Cardiac septum (tissue), 1 donor: Measurements from ENCODE around the gene CDC14B. TPM values are rescaled to one million over a fixed set of nuclear protein-coding genes. Genes with fewer than 3 reads are reported as not detected.
"Not testable (repeated sequence)": the region's sequence is repeated elsewhere in the genome, so short reads cannot be mapped to it uniquely, and the experiment has no call there.

ENCODE experiments used
- DNase-seq: peaks from one replicate; pipeline ENCODE4 v3.0.0-alpha.2; 2020; ENCODE audit warnings: low spot score
- intact Hi-C: fragments of 100-400 bp; cut with DNase I; formaldehyde crosslinking; loops from one replicate; pipeline ENCODE4 v1.14.0; 2022
- total RNA-seq: library from RNA; stranded (reverse); fragmentation: NEBNext Ultra II Directional; extraction: Animal tissue kit (Norgen Biotek cat#: 25700); gene quantifications from one replicate; pipeline ENCODE4 v1.2.1, GENCODE V29; 2021
- donor health status: DM: no; HTN: no; CAD: no.

CDC14B gene
- total RNA-seq, 1 donor from 2014 or later = 25.5 TPM

DNA sequence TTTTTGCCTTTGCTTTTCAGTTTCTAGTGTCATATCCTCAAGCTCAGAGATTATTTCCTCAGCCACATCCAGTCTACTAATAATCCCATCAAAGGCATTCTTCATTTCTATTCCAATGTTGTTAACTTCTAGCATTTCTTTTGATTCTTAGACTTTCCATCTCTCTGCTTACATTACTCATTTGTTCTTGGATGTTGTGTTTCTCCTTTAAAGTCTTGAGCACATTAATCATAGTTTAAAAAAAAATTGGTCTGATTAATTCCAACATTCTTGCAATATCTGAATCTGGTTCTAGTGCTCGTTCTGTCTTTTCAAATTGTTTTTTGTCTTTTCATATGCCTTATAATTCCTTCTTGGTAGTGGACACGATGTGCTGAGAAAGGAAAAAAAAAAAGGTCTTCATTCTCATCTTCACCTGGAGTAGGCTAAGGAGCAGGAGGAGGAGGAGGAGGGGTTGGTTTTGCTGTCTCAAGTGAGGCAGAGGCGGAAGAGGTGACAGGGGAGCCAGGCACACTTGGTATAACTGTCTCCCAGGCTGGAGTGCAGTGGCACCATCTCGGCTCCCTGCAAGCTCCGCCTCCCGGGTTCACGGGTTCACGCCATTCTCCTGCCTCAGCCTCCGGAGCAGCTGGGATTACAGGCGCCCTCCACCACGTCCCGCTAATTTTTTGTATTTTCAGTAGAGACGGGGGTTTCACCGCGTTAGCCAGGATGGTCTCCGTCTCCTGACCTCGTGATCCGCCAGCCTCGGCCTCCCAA lies 19.1 kb upstream of the CDC14B start:
- intact Hi-C loops = no loop called here
- no peak for DNase-seq

DNA sequence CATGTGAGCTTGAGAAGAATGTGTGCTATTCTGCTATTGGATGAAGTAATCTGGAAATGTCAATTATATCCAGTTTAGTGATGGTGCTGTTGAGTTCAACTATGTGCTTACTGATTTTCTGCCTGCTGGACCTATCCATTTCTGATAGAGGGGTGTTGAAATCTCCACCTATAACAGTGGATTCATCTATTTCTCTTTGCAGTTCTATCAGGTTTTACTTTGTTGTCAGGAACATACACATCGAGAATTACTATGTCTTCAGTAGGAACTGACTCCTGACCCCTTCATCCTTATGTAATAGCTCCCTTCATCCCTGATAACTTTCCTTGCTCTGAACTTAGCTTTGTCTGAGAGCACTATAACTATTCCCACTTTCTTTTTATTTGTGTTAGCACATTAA lies 16.7 kb upstream of the CDC14B start:
- DNase-seq = no peak
- intact Hi-C loops = no loop called here

DNA sequence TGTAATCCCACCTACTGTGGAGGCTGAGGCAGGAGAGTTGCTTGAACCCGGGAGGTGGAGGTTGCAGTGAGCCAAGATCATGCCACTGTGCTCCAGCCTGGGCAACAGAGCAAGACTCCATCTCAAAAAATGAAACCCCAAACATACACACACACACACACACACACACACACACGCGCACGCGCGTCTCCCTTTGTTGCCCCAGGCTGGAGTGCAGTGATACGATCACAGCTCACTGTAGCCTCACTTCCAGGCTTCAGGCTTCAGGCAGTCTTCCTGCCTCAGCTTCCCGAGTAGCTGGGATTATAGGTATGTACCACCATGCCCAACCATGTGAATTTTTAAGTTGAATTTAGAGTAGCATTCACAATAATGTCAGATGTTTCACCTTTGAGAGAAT lies 13.9 kb upstream of the CDC14B start:
- intact Hi-C loops, DNase-seq: not testable (repeated sequence)

DNA sequence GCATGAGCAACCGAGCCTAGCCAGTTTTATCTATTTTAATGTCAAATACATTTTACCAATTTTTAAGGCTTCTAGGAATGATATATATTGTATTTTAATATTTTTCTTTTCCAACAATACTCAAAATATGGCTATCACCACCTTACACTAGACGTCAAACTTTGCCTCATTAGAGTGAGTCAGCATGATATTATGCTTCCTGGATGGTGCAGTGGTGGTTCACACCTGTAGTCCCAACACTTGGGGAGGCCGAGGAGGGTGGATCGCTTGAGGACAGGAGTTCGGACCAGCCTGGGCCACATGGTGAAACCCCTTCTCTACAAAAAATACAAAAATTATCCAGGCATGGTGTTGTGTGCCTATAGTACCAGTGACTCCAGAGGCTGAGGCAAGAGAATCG lies 7.3 kb upstream of the CDC14B start:
- intact Hi-C loops = no loop called here
- DNase-seq = no peak

DNA sequence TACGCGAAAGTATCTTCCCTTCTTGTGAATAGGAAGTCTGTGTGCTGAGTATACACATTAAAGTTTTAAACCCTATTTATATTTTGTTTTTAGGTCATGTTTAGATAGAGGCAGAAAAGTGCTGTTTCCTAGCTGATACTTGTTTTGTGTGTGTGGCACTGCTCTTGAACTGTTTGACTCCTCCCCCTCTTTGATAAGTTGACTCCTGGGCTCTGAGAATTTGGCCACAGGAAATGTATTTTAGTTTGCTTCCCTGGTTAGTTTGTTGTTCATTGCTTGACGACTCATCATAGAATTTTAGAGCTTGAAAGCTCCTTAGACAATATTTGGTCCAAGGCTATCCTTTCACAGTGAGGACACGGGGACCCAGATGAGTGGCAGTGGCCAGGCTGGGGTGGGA lies 2.0 kb upstream of the CDC14B start:
- DNase-seq = no peak
- intact Hi-C loops = no loop called here

DNA sequence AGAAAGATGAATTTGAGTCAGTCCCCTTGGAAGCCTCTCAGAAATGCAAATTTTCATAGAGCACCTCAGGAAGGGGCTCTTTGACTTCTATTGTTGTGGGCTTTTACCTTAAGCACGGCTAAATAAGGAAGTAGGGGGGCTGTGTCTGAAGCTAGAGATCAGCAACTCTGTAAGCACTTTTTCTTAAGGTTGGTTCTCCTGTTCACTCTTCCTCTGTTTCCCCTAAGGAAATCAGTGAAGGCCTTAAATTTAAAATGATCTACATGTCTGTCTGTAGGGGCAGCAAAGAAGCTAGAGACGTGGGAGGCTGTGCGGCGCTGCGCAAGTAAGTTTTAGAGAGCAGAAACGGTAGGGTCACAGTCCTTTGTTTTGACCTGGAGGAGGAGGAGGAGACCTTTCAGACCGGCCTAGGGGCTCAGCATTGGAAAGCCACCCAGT lies 1.2 kb upstream of the CDC14B start:
- intact Hi-C loops = no loop called here
- no peak for DNase-seq

DNA sequence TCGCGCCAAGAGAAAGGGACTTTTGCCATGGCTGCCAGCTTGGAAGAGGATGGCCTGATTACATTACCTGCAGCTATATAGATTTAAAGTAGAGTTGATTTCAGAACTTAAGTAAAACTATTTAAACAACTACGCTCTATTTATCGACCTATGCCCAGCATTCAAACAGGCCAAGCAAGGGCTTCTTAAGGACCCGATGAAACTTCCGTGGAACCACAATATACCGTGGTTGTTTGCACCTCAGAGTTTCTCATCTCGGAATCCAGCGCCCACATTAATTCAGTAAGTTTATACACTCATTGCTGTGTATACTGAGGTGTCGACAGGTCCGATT lies 505 bp upstream of the CDC14B start:
- intact Hi-C loops = no loop called here

DNA sequence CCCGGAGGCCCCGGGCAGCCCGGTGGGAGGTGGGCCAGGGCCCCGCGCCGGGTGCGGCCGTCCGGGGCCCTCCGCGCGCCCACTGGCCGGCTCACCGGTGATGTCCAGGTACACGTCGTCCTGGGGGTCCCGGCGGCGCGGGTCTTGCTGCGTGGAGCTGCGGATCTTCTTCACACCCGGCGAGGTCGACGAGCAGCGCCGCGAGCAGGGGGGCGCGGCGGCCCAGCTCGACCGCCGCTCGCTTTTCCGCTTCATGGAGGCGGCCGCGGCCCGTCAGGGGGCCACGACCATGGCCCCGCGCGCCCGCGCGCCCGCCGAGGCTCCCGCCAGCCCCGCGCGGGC lies 548 bp downstream of the CDC14B start:
- intact Hi-C loops = loop anchor here (2.0 to 5.0 kb wide), 5 partner anchors 36 to 202 kb away; partner anchors contain the start of genes HABP4, PRXL2C and ZNF367
- no peak for DNase-seq

More for the DNA sequence above, 505 bp upstream of the CDC14B start:
- DNase-seq = no peak

DNA sequence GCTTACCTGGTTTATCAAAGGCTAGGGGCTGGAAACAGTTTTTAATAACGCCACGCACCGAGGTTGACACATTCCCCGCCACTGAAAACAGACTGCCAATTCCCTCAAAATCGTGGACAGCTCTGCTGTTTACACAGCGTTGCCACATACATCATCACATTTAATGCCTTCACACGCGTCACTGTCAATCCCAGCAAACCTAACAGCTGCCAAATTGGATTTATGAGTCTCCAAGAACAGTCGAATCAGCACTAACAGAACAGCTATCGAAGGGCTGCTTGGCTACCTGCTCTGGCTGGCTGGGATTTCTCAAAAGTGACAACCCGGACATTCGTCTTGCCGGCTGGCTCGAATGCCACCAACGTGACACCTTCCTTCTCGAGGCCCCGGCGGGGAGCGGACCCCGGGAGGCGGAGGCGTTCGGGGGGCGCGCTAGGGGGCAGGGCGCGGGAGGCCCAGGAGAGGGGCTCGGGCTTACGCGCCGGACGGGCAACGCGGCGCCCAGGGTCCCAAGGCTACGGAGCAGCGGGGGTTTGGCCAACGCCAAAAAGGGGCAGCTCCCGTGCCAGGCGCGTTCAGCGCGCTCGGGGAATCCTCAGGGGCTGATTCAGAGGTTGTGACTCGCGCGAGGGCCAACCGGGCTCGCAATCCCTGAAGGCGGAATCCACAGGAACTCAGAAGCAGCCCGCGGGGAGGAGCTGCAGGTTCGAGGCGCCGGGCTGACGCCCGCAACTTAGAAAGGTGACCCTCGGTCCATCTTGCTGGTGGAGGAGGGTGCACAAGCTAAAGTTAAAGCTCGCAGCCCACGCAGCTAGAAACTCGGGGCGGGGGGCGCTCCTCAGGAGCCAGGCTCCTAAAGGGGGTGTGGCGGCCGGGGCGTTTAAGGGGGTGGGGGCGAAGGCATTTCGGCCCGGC lies 1.2 kb downstream of the CDC14B start:
- intact Hi-C loops = loop anchor here (2.0 to 5.0 kb wide), 5 partner anchors 36 to 201 kb away; partner anchors contain the start of genes HABP4, PRXL2C and ZNF367
- DNase-seq = no peak

DNA sequence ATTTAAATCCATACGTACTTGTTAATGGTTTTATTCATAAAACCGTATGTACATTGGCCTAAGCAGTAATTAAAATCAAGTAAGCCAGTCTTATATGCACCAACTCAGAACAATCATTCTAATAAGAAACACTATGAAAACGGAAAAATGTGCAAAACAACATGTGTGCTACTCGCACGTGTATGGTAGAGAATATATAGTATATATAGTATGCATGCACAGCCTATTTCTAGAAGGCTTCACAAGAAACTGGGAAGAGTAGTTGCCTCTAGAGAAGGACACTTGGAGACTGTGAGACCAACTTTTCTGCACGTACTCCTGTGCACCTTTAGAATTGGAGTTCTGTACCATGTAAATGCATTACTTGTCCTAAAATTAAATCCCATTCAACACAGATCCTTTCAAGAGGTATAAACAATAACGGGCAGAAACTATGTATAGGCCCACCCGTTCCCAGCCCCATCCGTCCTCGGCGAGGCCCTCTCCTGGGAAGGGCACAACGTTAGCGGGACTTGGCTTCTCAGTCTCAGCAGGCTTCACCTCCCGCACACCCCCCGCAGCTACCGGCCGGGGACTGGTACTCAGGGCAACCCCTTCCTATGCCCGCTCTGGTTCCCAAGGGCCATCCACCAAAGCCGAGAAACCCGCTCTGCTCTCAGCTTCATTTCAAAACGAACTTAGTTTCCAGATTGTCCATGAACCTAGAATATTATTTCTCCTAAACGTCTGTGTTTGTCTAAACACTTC lies 2.0 kb downstream of the CDC14B start:
- no peak for DNase-seq
- intact Hi-C loops = loop anchor here (2.0 to 5.0 kb wide), 5 partner anchors 37 to 200 kb away; partner anchors contain the start of genes HABP4, PRXL2C and ZNF367

DNA sequence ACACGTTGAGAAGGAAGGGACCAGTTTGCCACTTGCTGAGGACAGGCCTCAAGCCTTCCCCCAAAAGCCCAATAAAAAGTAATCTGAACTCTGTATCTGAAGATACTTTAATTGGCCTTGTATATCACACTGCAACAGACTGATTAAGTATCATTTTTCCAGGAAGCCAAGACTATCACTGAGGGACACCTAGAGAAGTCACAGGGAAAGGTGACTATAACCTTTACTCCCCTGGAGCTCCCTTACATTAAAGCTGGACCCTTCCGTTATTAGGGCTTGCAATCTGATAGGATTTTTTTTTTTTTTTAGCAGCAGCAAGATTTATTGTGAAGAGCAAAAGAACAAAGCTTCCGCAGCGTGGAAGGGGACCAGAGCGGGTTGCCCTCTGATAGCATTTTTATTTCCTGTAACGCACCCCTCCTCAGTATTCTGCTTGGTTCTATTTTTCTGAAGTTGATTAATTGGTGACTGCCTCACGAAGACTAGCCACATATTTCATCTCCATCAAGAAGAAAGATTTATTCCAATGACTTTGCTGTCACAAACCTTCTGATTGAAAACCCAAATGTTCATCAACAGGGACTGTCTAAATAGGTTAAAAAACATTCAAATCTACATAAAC lies 2.7 kb downstream of the CDC14B start:
- intact Hi-C loops = loop anchor here (5.0 kb wide), 4 partner anchors 50 to 200 kb away; partner anchors contain the start of genes HABP4 and ZNF367
- no peak for DNase-seq

DNA sequence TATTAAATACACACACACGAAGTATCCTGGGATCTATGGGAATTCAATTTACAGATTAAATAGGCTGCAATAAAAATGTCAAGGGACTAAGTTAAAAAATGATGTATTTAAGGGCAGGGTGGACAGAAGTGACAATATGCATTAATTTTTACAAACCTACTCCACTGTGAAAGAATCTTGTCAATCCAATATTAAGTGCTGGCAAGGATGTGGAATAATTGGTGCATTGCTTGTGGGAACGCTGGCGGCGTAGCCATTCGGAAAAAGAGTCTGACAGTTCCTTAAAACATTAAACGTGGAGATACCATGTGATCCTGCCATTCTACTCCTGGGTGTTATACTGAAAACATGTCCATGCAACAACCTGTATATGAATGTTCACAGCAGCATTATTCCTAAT lies 4.2 kb downstream of the CDC14B start:
- intact Hi-C loops = loop anchor here (5.0 kb wide), 4 partner anchors 48 to 198 kb away; partner anchors contain the start of genes HABP4 and ZNF367
- DNase-seq = no peak

DNA sequence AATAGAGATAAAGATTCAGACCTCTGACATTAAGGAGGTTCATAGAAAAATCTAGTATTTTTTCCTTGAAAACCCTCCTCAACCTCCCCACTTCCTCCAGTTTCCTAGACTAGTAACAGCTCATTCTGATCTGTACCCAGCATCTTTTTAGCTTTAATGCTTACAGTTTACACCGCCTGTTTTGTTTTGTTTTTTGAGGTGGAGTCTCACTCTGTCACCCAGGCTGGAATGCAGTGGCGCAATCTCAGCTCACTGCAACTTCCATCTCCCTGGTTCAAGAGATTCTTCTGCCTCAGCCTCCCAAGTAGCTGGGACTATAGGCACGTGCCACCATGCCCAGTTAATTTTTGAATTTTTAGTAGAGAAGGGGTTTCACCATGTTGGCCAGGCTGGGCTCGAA lies 5.0 kb downstream of the CDC14B start:
- not testable (repeated sequence) for DNase-seq
- intact Hi-C loops = loop anchor here (5.0 kb wide), 4 partner anchors 47 to 197 kb away; partner anchors contain the start of genes HABP4 and ZNF367

DNA sequence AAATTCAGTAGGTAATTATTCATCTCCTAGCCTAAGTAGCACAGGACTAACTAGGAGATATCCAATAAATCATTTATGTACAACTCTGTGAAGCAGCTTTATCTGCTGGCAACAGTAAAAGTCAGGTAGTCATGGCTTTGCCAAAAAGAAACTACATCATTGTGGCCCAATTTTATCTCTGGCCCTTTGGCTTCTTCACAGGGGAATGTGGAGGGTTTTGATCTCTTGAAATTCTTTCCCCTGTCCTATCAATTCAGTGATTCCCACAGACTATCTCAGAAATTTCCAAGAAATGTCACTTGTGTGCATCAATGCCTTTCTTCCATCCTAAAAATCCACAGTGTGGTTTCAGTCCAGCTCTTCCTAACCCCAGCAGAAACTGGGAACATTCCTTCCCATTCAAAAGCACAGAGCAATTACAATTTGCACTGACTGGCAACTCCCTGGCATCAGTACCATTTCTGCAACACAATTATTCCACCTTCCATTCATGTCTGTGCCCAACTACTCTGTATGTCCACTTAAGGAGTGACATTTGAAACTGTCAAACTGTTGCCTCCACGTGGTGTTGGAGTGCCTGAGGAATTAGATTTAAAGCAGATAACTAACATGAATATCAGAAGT lies 6.6 kb downstream of the CDC14B start:
- DNase-seq = no peak
- intact Hi-C loops = no loop called here

DNA sequence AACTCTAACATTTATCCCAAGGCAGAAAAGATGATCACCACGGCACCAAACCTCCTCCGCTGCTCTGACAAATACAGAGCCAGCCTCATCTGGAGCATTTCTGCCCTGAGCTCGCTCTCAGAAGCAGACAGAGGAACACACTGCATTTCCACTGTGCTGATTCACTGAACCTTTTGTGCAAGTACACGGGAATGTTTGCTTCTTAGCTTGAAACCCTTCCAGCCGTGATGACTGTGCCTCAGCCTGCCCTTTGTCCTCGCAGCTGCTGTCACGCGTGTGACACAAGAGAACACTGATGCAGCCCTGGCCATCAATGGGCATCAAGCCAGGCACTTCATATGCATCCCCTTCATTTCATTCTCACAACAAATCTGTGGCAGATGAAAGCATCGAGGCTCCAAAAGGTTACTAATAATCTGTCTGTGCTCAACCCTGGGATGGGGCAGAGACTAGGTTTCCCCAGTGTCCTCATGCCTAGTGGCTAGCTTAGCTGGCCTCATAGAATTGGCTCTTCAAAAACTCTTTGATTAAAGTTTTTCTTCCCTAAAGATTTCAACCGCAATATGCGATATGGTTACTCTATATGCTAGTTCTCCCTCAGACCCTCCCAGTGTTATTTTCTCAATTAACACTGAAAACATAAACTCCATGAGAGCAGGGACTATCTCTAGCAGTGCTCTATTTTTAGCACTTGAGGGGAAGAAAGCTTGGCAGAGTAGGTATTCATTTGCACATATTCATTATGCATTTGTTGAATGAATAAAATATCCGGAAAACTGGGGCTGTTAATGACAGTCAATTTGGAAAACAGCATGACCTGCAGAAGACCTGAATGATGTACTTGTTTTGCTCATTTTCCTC lies 7.3 kb downstream of the CDC14B start:
- DNase-seq = no peak
- intact Hi-C loops = no loop called here

DNA sequence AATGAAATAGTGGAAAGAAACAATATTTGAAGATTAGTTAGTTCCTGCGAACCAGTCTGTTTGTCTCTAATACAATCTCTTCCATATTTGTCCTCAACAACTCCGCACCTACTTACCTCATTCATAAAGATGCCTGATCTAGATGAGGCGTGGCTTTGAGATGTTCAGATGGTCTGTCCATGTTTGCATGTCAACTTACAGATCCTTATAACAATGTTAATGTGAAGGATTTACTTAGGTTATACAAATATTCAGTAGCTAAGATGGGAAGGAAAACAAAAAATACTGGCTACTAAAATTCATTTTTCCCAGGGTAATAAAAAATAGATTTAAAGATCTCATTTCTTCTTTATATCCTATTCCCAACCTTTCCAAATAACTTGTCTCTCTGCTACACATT lies 8.3 kb downstream of the CDC14B start:
- no peak for DNase-seq
- intact Hi-C loops = no loop called here

DNA sequence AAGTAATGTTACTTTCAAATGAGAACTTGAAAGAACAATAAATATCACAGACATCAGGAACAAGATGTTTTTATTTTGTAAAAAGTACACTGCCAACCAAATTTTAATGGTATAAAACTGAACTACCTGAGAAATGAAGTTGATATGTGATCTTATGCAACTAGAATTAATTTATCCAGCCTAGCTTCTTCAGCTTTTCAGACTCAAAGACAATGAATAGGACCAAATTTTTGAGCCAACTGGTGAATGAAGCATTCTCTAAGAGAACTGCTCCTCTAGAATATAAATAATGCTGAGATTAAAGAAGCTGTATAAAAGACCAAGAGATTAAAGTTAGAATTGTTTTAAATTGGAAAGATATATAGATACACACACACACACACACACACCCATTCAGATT lies 9.9 kb downstream of the CDC14B start:
- DNase-seq = no peak
- intact Hi-C loops = no loop called here

DNA sequence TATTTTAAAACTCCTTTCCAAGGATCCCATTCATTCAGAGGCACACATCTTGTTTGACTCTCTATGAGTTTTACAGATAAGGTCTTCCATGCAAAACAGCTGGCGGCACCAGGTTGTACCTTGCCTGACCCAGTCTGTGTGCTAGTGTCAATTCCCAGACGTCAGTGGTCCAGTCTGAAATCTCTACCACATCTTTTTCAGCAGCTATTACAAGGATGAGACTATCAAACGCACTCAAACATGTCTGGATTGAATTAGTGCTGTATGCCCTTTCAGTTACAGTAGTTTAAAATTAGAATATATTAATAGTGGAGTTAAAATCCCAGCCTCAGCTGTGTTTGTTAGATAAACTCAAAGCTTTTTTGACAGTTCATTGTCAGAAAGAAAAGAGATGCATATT lies 11.7 kb downstream of the CDC14B start:
- DNase-seq = no peak
- intact Hi-C loops = no loop called here
